ENCODE data around the gene ROM1.

Gene ROM1

GRCh38 chr11:62588966-62589637 is 24.0 kb upstream of the ROM1 start:
- DNase-seq (ENCODE audit: low spot score), result no peak

- DNase-seq (ENCODE audit: low spot score), result peak; percentile 100
These were observed 21.5 kb upstream of the ROM1 start, which contains the start of gene TUT1 for GRCh38 chr11:62591448-62592145. Gene TUT1, minus strand, starts transcription at chr11:62591523. Its CDS starts 38 bp downstream, at chr11:62591485.

- peak; percentile 40 for DNase-seq (ENCODE audit: low spot score)
These were observed 20.8 kb upstream of the ROM1 start for GRCh38 chr11:62592146-62592815.

- no peak for DNase-seq (ENCODE audit: low spot score)
These were observed 20.1 kb upstream of the ROM1 start for GRCh38 chr11:62592989-62593421.

GRCh38 chr11:62593434-62594044 is 19.5 kb upstream of the ROM1 start:
- DNase-seq (ENCODE audit: low spot score), result peak; percentile 79

GRCh38 chr11:62595124-62595523 is 17.9 kb upstream of the ROM1 start:
- no peak for DNase-seq (ENCODE audit: low spot score)

- DNase-seq (ENCODE audit: low spot score), result peak; percentile 96
These were observed 13.9 kb upstream of the ROM1 start for GRCh38 chr11:62599069-62599696.

- no peak for DNase-seq (ENCODE audit: low spot score)
These were observed 13.2 kb upstream of the ROM1 start for GRCh38 chr11:62599901-62600300.

- no peak for DNase-seq (ENCODE audit: low spot score)
These were observed 12.5 kb upstream of the ROM1 start for GRCh38 chr11:62600367-62601121.

- DNase-seq (ENCODE audit: low spot score), result no peak
These were observed 12.0 kb upstream of the ROM1 start for GRCh38 chr11:62601122-62601371.

GRCh38 chr11:62601372-62602140 is 11.5 kb upstream of the ROM1 start, which contains the start of gene MTA2:
Gene MTA2, minus strand, starts transcription at chr11:62601865. Its CDS starts 415 bp downstream, at chr11:62601450.
- DNase-seq (ENCODE audit: low spot score), result peak; percentile 98

GRCh38 chr11:62602141-62603071 is 10.7 kb upstream of the ROM1 start:
- peak; percentile 41 for DNase-seq (ENCODE audit: low spot score)

- no peak for DNase-seq (ENCODE audit: low spot score)
These were observed 10.0 kb upstream of the ROM1 start for GRCh38 chr11:62603072-62603408.

- DNase-seq (ENCODE audit: low spot score), result no peak
These were observed 9.2 kb upstream of the ROM1 start for GRCh38 chr11:62603776-62604299.

GRCh38 chr11:62604460-62605120 is 8.5 kb upstream of the ROM1 start:
- peak; percentile 30 for DNase-seq (ENCODE audit: low spot score)

- no peak for DNase-seq (ENCODE audit: low spot score)
These were observed 7.6 kb upstream of the ROM1 start for GRCh38 chr11:62605467-62605866.

GRCh38 chr11:62605902-62606301 is 7.2 kb upstream of the ROM1 start:
- no peak for DNase-seq (ENCODE audit: low spot score)

- DNase-seq (ENCODE audit: low spot score), result no peak
These were observed 5.3 kb upstream of the ROM1 start for GRCh38 chr11:62607714-62608113.

GRCh38 chr11:62608776-62609175 is 4.3 kb upstream of the ROM1 start:
- DNase-seq (ENCODE audit: low spot score), result no peak
